GM19468 (cell line): ENCODE data around the gene C10orf88.

ENCODE experiments used
- ATAC-seq: cut with Tn5 transposase; IDR thresholded peaks from one replicate; pipeline ENCODE4 v1.9.1; 2021; ENCODE audit warnings: mild to moderate bottlenecking, moderate library complexity, moderate number of reproducible peaks; ENCODE audit not compliant: unreplicated experiment; ENCODE audit errors: extremely low read depth

C10orf88 gene

GRCh38 chr10:122953902-122954730, at the start of gene C10orf88:
TSS of gene C10orf88 (minus strand) at chr10:122954227. CDS start at chr10:122954178, 49 bp downstream.
- peak; percentile 86 for ATAC-seq

GRCh38 chr10:123001370-123001769, 47.3 kb upstream of the C10orf88 start:
- no peak for ATAC-seq

- ATAC-seq: no peak
These were observed 46.1 kb upstream of the C10orf88 start for GRCh38 chr10:123000155-123000554.

GRCh38 chr10:122999347-122999746, 45.3 kb upstream of the C10orf88 start:
- no peak for ATAC-seq

GRCh38 chr10:122998934-122999333, 44.9 kb upstream of the C10orf88 start:
- ATAC-seq: no peak

- ATAC-seq: no peak
These were observed 44.4 kb upstream of the C10orf88 start for GRCh38 chr10:122998360-122998917.

GRCh38 chr10:122997864-122998263, 43.8 kb upstream of the C10orf88 start:
- no peak for ATAC-seq

GRCh38 chr10:122995936-122996335, 41.9 kb upstream of the C10orf88 start:
- ATAC-seq: no peak

GRCh38 chr10:122993797-122994336, 39.8 kb upstream of the C10orf88 start:
- ATAC-seq: no peak

- ATAC-seq: no peak
These were observed 38.1 kb upstream of the C10orf88 start for GRCh38 chr10:122992031-122992585.

- ATAC-seq: no peak
These were observed 36.3 kb upstream of the C10orf88 start for GRCh38 chr10:122990278-122990677.

- ATAC-seq: no peak
These were observed 34.5 kb upstream of the C10orf88 start for GRCh38 chr10:122988501-122988900.

GRCh38 chr10:122986335-122986734, 32.3 kb upstream of the C10orf88 start:
- ATAC-seq: no peak

- no peak for ATAC-seq
These were observed 30.7 kb upstream of the C10orf88 start for GRCh38 chr10:122984708-122985107.

GRCh38 chr10:122983898-122984297, 29.9 kb upstream of the C10orf88 start:
- no peak for ATAC-seq

- no peak for ATAC-seq
These were observed 27.0 kb upstream of the C10orf88 start for GRCh38 chr10:122981066-122981464.

- peak; percentile 92 for ATAC-seq
These were observed 26.4 kb upstream of the C10orf88 start, which contains the start of gene PSTK for GRCh38 chr10:122980209-122981065. TSS of gene PSTK (plus strand) at chr10:122980401. CDS start at chr10:122980480, 79 bp downstream.

- ATAC-seq: no peak
These were observed 20.6 kb upstream of the C10orf88 start for GRCh38 chr10:122974543-122975064.

- ATAC-seq: no peak
These were observed 20.0 kb upstream of the C10orf88 start for GRCh38 chr10:122974023-122974422.

- ATAC-seq: no peak
These were observed 14.7 kb upstream of the C10orf88 start for GRCh38 chr10:122968698-122969097.
